ENCODE results near the gene TMEM132C.

The TMEM132C gene

DNA sequence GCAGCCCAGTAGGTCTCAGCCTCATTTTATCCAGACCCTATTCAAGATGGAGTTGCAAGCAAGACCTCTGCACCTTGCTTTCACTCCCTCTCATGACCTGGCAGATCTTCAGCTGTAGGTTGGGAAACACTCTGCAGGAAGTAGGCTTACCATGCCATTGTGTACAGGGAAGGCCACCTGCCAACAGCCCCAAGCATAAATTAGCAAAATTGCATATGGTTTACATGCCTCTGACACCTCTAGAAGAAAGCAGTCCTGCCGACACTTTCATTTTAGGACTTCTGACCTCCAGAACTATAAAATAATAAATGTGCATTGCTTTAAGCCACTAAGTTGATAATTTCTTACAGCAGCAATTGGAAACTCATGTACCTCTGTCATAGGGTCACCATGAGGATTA, 459.9 kb downstream of the TMEM132C start:
- TF ChIP-seq, protein P1, sequence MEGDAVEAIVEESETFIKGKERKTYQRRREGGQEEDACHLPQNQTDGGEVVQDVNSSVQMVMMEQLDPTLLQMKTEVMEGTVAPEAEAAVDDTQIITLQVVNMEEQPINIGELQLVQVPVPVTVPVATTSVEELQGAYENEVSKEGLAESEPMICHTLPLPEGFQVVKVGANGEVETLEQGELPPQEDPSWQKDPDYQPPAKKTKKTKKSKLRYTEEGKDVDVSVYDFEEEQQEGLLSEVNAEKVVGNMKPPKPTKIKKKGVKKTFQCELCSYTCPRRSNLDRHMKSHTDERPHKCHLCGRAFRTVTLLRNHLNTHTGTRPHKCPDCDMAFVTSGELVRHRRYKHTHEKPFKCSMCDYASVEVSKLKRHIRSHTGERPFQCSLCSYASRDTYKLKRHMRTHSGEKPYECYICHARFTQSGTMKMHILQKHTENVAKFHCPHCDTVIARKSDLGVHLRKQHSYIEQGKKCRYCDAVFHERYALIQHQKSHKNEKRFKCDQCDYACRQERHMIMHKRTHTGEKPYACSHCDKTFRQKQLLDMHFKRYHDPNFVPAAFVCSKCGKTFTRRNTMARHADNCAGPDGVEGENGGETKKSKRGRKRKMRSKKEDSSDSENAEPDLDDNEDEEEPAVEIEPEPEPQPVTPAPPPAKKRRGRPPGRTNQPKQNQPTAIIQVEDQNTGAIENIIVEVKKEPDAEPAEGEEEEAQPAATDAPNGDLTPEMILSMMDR (IDR thresholded peaks at IDR 0.05; ENCODE audit: borderline replicate concordance, insufficient read depth, low read depth, low read length): no peak
- no peak overlapping the region for H3K4me3 ChIP-seq (ENCODE audit: low read depth, low read length)

DNA sequence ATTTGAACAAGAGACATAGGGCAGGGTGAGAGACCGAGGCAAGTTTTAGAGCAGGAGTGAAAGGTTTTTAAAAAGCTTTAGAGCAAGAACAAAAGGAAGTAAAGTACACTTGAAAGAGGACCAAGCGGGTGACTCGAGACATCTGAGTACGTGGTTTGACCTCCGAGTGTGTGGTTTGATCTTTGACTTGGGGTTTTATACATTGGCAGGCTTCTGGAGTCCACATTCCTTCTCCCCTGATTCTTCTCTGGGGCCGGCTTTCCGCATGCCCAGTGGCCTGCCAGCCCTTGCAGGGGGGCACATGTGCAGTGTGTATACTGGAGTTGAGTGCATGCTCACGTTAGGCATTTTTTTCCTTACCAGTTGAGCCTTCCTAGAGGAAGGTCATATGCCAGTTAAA, 460.5 kb downstream of the TMEM132C start:
- H3K4me3 ChIP-seq (ENCODE audit: low read depth, low read length): no peak overlapping the region
- TF ChIP-seq, protein P1 (IDR thresholded peaks at IDR 0.05; ENCODE audit: borderline replicate concordance, insufficient read depth, low read depth, low read length): no peak

DNA sequence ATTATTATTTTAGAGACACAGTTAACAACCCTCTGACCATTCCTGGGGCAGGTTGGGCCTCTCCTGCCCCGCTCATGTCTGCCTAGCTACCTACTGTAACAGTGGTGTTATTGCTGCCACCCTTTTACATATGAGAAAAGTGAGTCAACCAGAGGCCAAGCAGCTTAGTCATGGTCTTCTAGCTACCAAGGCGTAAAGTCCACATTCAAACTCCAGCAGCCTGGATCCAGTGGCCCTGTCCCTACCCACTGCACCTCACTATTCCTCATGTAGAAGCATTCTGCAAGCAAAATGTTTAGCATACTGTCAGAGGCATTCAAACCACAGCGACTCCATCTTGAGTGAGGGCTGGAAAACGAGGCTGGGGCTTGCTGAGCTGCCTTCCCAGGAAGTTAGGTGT, 461.0 kb downstream of the TMEM132C start:
- no peak overlapping the region for H3K4me3 ChIP-seq (ENCODE audit: low read depth, low read length)

DNA sequence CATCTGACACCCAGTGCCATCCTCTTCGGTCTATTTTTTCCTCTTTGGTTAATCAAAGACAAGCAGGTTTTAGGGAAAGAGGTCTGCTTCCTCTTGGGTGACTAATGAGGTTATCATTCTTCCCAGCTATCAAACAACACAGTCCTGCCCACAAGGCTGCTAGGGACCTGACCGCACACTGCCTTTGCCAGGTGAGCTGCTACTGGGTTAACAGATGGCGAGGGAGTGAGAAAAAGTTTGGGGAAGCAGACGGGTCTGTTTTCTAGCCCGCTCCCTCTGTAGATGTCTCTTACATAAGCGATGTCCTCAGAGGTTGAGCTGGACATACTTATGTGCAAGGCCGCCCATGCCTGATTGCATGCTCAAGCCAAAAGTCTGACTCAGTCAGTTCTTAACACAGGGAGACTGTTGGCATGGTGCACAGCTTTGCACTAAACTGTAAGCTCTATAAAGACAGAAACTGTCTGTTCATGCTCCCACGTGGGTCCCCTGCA, 462.7 kb downstream of the TMEM132C start:
- no peak overlapping the region for H3K4me3 ChIP-seq (ENCODE audit: low read depth, low read length)
- TF ChIP-seq, protein P1 (IDR thresholded peaks at IDR 0.05; ENCODE audit: borderline replicate concordance, insufficient read depth, low read depth, low read length): no peak

More for the DNA sequence above, 461.0 kb downstream of the TMEM132C start:
- TF ChIP-seq, protein P1 (IDR thresholded peaks at IDR 0.05; ENCODE audit: borderline replicate concordance, insufficient read depth, low read depth, low read length): no peak

DNA sequence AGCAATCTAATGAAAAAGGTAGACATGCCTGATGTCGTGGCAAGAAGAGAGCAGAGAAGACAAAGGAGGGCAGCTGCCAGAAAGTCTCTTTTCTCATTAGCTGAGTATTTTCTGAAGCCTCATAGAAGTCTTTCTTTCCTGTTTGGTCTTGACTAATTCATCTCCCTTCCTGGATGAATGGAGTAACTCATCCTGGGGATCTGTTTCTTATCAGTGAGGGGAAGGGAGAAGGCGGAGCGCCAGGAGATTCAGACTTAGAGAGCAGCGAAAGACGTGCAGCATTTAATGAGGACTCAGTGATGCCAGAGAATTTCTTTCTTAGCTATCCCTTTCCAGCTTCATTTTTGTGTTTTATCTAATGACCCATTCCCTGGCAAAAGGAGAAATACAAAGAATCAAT, 467.4 kb downstream of the TMEM132C start:
- no peak overlapping the region for H3K4me3 ChIP-seq (ENCODE audit: low read depth, low read length)

DNA sequence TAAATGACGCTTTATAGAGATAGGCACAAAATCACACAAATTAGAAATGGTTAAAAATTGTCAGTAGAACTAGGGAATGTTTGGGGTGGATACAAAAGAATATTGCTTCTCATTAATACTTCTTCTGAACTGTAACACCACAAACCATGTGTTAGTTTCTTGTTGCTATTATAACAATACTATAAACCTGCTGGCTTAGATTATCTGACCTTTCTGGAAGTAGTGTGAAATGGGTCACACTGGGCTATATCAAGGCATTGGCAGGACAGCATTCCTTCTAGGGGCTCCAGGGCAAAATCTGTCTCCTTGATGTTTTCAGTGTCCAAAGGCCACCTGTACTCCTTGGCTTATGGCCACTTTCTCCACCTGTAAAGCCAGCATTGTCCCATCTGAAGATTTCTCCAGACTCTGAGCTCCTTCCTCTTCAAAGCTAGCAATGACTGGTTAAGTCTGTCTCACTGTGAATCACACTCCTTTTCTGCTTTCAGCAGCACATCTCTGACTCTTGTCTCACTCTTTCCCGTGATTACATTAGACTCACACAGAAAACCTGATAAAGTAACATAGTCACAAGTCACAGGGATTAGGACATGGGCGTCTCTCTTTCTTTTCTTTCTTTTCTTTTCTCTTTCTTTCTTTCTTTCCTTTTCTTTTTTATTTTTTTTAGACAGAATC, 470.5 kb downstream of the TMEM132C start:
- TF ChIP-seq, protein P1 (IDR thresholded peaks at IDR 0.05; ENCODE audit: borderline replicate concordance, insufficient read depth, low read depth, low read length): no peak
- H3K4me3 ChIP-seq (ENCODE audit: low read depth, low read length): no peak overlapping the region

More for the DNA sequence above, 467.4 kb downstream of the TMEM132C start:
- TF ChIP-seq, protein P1 (IDR thresholded peaks at IDR 0.05; ENCODE audit: borderline replicate concordance, insufficient read depth, low read depth, low read length): no peak

DNA sequence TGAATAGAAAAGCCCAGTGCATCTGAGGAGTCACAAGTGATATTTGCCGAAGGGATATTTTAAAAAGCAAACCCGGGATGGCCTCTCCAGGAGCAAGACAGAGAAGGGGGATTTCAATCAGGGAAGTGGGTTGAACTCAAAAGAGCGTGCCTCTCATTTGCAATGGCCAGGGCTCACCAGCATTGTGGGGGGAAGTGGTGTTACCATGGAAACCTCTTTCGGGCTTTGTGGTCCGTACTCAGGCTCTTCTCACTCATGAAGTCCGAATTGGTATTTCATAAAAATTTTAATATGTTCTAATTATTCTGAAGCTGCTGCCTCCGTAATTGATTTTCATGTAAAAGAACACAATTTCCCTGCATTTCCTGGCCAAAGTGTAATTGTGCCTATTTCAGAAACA, 476.9 kb downstream of the TMEM132C start:
- no peak overlapping the region for H3K4me3 ChIP-seq (ENCODE audit: low read depth, low read length)
- TF ChIP-seq, protein P1 (IDR thresholded peaks at IDR 0.05; ENCODE audit: borderline replicate concordance, insufficient read depth, low read depth, low read length): no peak
